PC-3 (cell line): ENCODE measurements around the gene CA5A. TPM values are rescaled to one million over a fixed set of nuclear protein-coding genes. Genes with fewer than 3 reads are reported as not detected.

Experiments
- ATAC-seq: fragments of 200-7000 bp; cut with Tn5 transposase; 2 replicates; pipeline ENCODE4 v1.9.1; 2020; ENCODE audit warnings: mild to moderate bottlenecking, moderate library complexity
- BruUV-seq: library from RNA; stranded (reverse); fragments of 400-500 nt; replicated peaks from 2 replicates; lab custom pipeline; 2021; lab: Mats Ljungman, UMichigan
- CTCF ChIA-PET: fragments of 300-600 bp; sonication (Branson Sonifier 250); formaldehyde crosslinking; loops from one replicate; lab custom pipeline; 2022; ENCODE audit warnings: antibody characterized with exemption; lab: Charles Lee
- POLR2A ChIA-PET: fragments of 300-600 bp; sonication (Branson Sonifier 250); formaldehyde crosslinking; loops from one replicate; lab custom pipeline; 2022; ENCODE audit warnings: antibody characterized with exemption; ENCODE audit not compliant: unreplicated experiment; lab: Charles Lee
- DNase-seq: peaks from one replicate; pipeline ENCODE4 v3.0.0-alpha.2; 2015
- H2AFZ ChIP-seq: fragments of 300-600 bp; sonication (generic); 2 replicates; pipeline ENCODE4 v1.6.0; 2016; ENCODE audit warnings: antibody characterized with exemption, low read length
- H3F3A ChIP-seq: fragments of 300-600 bp; sonication (generic); one replicate; pipeline ENCODE4 v1.6.0; 2017; ENCODE audit warnings: antibody characterized with exemption, low read length, control low read depth, mild to moderate bottlenecking; ENCODE audit not compliant: unreplicated experiment
- H3K27ac ChIP-seq: fragments of 300-600 bp; sonication (generic); 2 replicates; pipeline ENCODE4 v1.5.1; 2016; ENCODE audit warnings: mild to moderate bottlenecking, low read length
- H3K27me3 ChIP-seq: fragments of 300-600 bp; sonication (generic); 2 replicates; pipeline ENCODE4 v1.6.1; 2016; ENCODE audit warnings: low read length, mixed read lengths
- H3K36me3 ChIP-seq: fragments of 300-600 bp; sonication (generic); 2 replicates; pipeline ENCODE4 v1.6.1; 2016; ENCODE audit warnings: low read depth, mixed run types, low read length, mixed read lengths
- H3K4me1 ChIP-seq: fragments of 300-600 bp; sonication (generic); 2 replicates; pipeline ENCODE4 v1.5.1; 2016; ENCODE audit warnings: low read length; ENCODE audit not compliant: insufficient read depth
- H3K4me2 ChIP-seq: fragments of 300-600 bp; sonication (generic); 2 replicates; pipeline ENCODE4 v1.6.0; 2016; ENCODE audit warnings: low read length
- H3K4me3 ChIP-seq: fragments of 300-600 bp; sonication (generic); 2 replicates; pipeline ENCODE4 v1.5.1; 2016; ENCODE audit warnings: mild to moderate bottlenecking, low read length, mixed read lengths
- H3K79me2 ChIP-seq: fragments of 300-600 bp; sonication (generic); 2 replicates; pipeline ENCODE4 v1.6.1; 2017; ENCODE audit warnings: low read length, mixed read lengths
- H3K9ac ChIP-seq: fragments of 300-600 bp; sonication (generic); 2 replicates; pipeline ENCODE4 v1.6.0; 2016; ENCODE audit warnings: mild to moderate bottlenecking, low read length
- H3K9me2 ChIP-seq: fragments of 300-600 bp; sonication (generic); replicated peaks from 2 replicates; pipeline ENCODE4 v1.6.1; 2016; ENCODE audit warnings: mixed run types, low read length, mixed read lengths
- H3K9me3 ChIP-seq: fragments of 300-600 bp; sonication (generic); 2 replicates; pipeline ENCODE4 v1.6.1; 2016; ENCODE audit warnings: low read length, mixed read lengths
- H4K20me1 ChIP-seq: fragments of 300-600 bp; sonication (generic); 2 replicates; pipeline ENCODE4 v1.6.1; 2016; ENCODE audit warnings: low read length, mixed read lengths
- CTCF ChIP-seq: fragments of 300-600 bp; sonication (generic); conservative IDR thresholded peaks from 2 replicates; pipeline ENCODE4 v1.5.1; 2017; ENCODE audit warnings: antibody characterized with exemption, low read depth, mild to moderate bottlenecking, low read length
- EZH2 ChIP-seq: fragments of 300-600 bp; sonication (generic); IDR thresholded peaks from one replicate; pipeline ENCODE4 v1.6.1; 2017; ENCODE audit warnings: antibody characterized with exemption, mild to moderate bottlenecking, low read length; ENCODE audit not compliant: unreplicated experiment
- EZH2phosphoT487 ChIP-seq: fragments of 300-600 bp; sonication (generic); IDR thresholded peaks from 2 replicates; pipeline ENCODE4 v1.6.1; 2018; ENCODE audit warnings: mild to moderate bottlenecking, antibody characterized with exemption, low read length, borderline replicate concordance
- intact Hi-C: fragments of 100-400 bp; cut with micrococcal nuclease; formaldehyde crosslinking; loops from 2 replicates; pipeline ENCODE4 v1.9.0; 2023
- total RNA-seq: library from RNA; depleted of rRNA; stranded (reverse); fragments of >200 nt; gene quantifications from 2 replicates; pipeline ENCODE4 v1.2.3, GENCODE V29; 2014

Gene CA5A
- total RNA-seq, 1 experiment from 2014 or later = not detected

GRCh38 chr16:87851601-87852000, 84.7 kb downstream of the CA5A start:
- Histone ChIP-seq H2AFZ (no peak overlapping the region), H3F3A (no peaks in the 10 kb centered on the region), H3K36me3 (peaks cover 55% of the 10 kb centered on the region), H3K4me3 (no peak overlapping the region), H3K79me2 (peaks cover 86% of the 10 kb centered on the region), H3K9me3 (no peaks in the 10 kb centered on the region), H3K9me2 (no peaks in the 10 kb centered on the region), H3K27ac (peak overlapping the region; percentile 9; the same call in 1 of the 2 replicates), H3K27me3 (no peaks in the 10 kb centered on the region), H3K9ac (no peak overlapping the region), H3K4me2 (no peak overlapping the region), H4K20me1 (peaks cover 10% of the 10 kb centered on the region; the same call in 1 of the 2 replicates), H3K4me1 (peaks cover 36% of the 10 kb centered on the region)
- no TSS peak for BruUV-seq
- no peak for ATAC-seq
- no peak for TF ChIP-seq EZH2phosphoT487
- TF ChIP-seq CTCF = no peak; the same call in 1 of the 2 replicates
- TF ChIP-seq EZH2 = no peak
- intact Hi-C loops = loop anchor here (2.0 to 5.0 kb wide), 2 partner anchors 19 to 74 kb away; no protein-coding TSS in a partner anchor
- ChIA-PET CTCF (no interaction called here), POLR2A (no interaction called here)
- no peak for DNase-seq

- no peak overlapping the region for H3K4me3 ChIP-seq
- CTCF ChIA-PET = no interaction called here
- peaks cover 10% of the 10 kb centered on the region; the same call in 1 of the 2 replicates for H4K20me1 ChIP-seq
These were observed 85.2 kb downstream of the CA5A start for GRCh38 chr16:87851141-87851587.

More at GRCh38 chr16:87851141-87851587, 85.2 kb downstream of the CA5A start:
- Histone ChIP-seq H3K9me2 (no peaks in the 10 kb centered on the region), H3K4me1 (peaks cover 32% of the 10 kb centered on the region), H3F3A (no peaks in the 10 kb centered on the region), H3K27me3 (no peaks in the 10 kb centered on the region), H3K9ac (no peak overlapping the region), H3K79me2 (peaks cover 89% of the 10 kb centered on the region), H3K4me2 (no peak overlapping the region), H3K9me3 (no peaks in the 10 kb centered on the region), H3K27ac (peak overlapping the region; percentile 9; the same call in 1 of the 2 replicates), H3K36me3 (peaks cover 55% of the 10 kb centered on the region), H2AFZ (no peak overlapping the region)
- intact Hi-C loops = loop anchor here (2.0 to 5.0 kb wide), 2 partner anchors 20 to 74 kb away; no protein-coding TSS in a partner anchor
- DNase-seq = no peak
- POLR2A ChIA-PET = no interaction called here
- no peak for ATAC-seq
- no TSS peak for BruUV-seq
- no peak for TF ChIP-seq EZH2phosphoT487
- TF ChIP-seq CTCF = no peak
- TF ChIP-seq EZH2 = no peak
